Skin of body (tissue), 2 donors: Measurements from ENCODE around the gene RAB20. TPM values are rescaled to one million over a fixed set of nuclear protein-coding genes. Genes with fewer than 3 reads are reported as not detected.
"Not testable (repeated sequence)": the region's sequence is repeated elsewhere in the genome, so short reads cannot be mapped to it uniquely, and the experiment has no call there.

Experiments
- DNase-seq: peaks from one replicate; lab custom pipeline; 2025; lab: John Stamatoyannopoulos, UW
- total RNA-seq: library from RNA; depleted of rRNA; stranded (reverse); fragments of >200 nt; gene quantifications from one replicate; pipeline ENCODE4 v1.2.3, GENCODE V29; 2014

The RAB20 gene
- total RNA-seq, 1 donor from 2014 or later: 8.0 TPM

- no peak for DNase-seq
These were observed 6.6 kb downstream of the RAB20 start for GRCh38 chr13:110554946-110555345.

- DNase-seq: no peak
These were observed 7.2 kb downstream of the RAB20 start for GRCh38 chr13:110554227-110554836.

DNA sequence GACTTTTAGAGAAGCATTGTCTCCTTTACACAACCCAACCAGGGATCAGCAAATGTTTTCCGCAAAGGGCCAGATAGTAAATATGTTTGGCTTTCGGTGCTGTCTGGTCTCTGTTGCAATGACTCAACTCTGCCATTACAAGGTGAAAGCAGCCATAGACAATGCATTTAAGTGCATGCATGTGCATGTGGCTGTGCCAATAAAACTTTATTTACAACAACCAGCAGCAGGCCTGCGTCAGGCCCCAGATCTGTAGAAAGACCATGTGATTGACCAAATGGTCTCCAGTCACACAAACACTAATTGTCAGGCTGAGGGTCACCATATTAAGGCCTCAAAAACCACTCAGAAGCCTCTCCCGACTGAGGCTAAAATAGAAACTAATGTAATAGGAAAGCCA is 8.1 kb downstream of the RAB20 start:
- no peak for DNase-seq

GRCh38 chr13:110552767-110553166 is 8.8 kb downstream of the RAB20 start:
- no peak for DNase-seq

DNA sequence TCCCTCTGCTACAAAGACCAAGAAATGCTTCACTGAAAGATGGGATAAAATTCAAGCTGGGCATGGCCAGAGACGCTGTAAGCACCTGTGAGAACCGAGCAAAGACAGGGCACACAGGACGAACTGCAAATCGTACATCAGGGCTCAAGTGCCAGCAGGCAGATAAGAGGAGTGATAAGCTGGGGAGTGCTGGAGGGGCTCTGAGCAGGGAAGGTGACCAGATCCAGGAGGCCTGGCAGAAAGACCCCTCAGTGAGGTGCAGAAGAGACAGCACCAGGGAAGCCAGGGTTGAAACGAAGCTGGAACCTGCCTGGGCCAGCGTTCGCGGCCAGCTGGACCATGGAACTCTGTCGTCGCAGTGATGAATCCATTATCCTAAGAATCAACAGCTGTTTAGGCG is 10.2 kb downstream of the RAB20 start:
- no peak for DNase-seq

GRCh38 chr13:110549795-110550160 is 11.7 kb downstream of the RAB20 start:
- no peak for DNase-seq

GRCh38 chr13:110548891-110549794 is 12.4 kb downstream of the RAB20 start:
- no peak for DNase-seq

GRCh38 chr13:110546926-110547325 is 14.6 kb downstream of the RAB20 start:
- DNase-seq: no peak

DNA sequence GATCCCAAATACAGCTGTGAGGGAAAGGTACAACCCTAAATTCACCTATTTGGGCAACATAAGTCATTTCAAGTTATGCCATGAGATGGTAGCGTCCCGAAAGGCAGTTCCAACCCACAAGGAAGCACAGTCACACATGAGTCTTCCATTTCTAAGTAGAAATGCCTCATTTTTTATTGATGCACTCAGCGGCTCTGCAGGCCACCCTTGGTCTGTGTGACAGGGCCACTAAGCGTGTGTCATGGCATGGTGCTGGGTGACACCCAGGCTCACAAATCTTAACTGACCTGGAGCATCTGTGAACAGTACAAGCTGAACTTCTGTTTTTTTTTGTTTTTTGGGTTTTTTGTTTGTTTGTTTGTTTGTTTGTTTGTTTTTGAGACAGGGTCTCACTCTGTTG is 15.1 kb downstream of the RAB20 start:
- no peak for DNase-seq

GRCh38 chr13:110542169-110542796 is 19.2 kb downstream of the RAB20 start:
- DNase-seq: no peak

GRCh38 chr13:110541526-110541920 is 20.0 kb downstream of the RAB20 start:
- no peak for DNase-seq

DNA sequence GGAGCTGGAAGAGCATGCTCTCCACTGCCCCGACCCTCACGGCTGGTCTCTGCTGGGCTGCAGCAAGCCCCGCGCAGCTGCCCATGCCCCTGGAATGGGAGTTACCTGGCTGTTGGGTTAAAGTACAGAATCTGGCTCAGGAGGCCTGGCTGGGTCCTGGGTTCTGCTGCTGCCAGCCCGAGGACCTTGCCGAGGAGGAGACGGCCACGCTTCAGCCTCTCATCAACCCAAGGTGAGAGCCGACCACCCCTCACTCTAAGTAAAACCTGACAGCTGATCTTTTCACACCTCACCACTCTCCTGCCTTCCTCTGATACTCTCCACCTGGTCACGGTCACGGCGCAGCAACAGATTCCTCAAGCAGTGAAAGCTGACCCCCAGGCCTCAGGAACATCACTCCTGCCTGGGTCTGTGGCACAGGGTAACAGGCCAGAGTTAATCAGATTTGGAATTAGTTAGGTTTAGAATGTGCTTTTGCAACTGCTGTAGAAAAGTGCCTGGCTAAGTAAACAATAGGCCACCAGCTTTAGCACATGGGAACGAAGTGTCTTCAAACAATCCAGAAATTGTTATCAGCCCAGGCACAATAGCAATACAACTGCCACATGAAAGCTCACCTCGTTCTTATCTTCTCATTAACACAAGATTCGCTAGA is 20.5 kb downstream of the RAB20 start:
- DNase-seq: no peak

DNA sequence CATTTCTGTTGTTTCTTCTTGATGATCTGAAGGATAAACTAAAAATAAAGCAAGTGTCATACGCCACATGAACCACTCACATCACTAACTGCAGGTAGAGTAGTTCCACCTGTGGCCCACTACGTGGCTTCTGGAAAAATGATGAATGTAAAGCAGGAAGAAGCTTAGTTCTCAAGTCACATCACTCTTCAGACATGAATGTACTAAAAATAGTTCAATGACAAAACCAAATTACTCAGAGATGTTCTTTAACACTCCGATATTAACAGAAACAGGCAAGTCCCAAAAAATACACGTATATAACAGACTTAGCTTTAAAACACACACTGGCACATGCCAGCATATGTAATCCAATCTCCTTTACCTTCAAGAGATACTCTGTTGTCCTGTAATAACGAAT is 21.6 kb downstream of the RAB20 start:
- no peak for DNase-seq

DNA sequence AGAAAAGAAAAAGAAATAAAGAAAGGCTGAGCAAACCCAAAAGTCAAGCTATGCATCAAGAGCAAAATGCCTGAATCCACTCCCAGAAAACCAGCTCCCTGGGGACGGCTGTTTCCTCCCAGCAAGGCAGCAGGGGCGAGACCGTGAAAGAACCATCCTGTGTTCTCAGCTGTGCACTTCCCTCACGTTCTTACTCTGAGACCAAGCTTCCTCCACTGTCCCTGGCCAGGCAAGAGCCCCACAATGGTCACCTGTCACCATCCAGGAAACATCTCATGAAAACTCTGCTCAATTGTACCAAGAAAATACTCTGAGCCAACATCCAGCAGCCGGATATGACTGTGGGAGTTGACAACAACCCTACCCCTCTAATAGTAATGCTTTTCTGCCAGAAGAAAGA is 22.9 kb downstream of the RAB20 start:
- DNase-seq: no peak

- no peak for DNase-seq
These were observed 25.4 kb downstream of the RAB20 start for GRCh38 chr13:110536006-110536693.

DNA sequence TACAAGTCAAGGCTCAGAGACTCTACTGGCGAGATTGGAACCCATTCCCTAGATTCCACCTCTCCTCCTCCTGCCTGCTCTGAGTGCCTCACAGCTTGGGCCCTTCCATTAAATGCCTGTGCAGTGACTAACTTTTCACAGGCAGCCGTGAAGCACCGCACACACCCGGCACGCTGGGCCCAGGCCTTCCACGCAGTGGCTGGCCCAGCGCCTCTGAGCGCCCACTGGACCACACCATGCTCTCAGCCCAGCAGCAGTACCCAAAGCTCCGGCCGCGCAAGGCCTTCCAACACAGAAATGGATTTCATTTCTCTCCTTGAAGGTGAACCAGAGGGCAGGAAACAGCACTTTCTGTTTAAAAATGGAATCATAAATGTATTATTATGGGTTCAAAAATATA is 26.0 kb downstream of the RAB20 start:
- DNase-seq: no peak

- DNase-seq: no peak
These were observed 27.5 kb downstream of the RAB20 start for GRCh38 chr13:110533771-110534670.

- DNase-seq: not testable (repeated sequence)
These were observed 29.3 kb downstream of the RAB20 start for GRCh38 chr13:110532258-110532657.

GRCh38 chr13:110531671-110532083 is 29.8 kb downstream of the RAB20 start:
- no peak for DNase-seq

- no peak for DNase-seq
These were observed 30.4 kb downstream of the RAB20 start for GRCh38 chr13:110531100-110531499.
